Mesendoderm (in vitro differentiated cells): Measurements from ENCODE around the gene CEP85.

Source experiments
- DNase-seq: peaks from one replicate; pipeline ENCODE4 v3.0.0; 2013
- H2AK5ac ChIP-seq: 2 replicates; pipeline ENCODE4 v1.6.1; 2013; ENCODE audit warnings: low read length, inconsistent platforms
- H2BK120ac ChIP-seq: 2 replicates; pipeline ENCODE4 v1.6.1; 2013; ENCODE audit warnings: low read depth, mild to moderate bottlenecking, low read length, moderate library complexity, mixed read lengths
- H2BK15ac ChIP-seq: replicated peaks from 2 replicates; pipeline ENCODE4 v1.6.1; 2013; ENCODE audit warnings: low read depth, mild to moderate bottlenecking, moderate library complexity
- H2BK5ac ChIP-seq: 2 replicates; pipeline ENCODE4 v1.6.1; 2013; ENCODE audit warnings: low read length, inconsistent platforms
- H3K18ac ChIP-seq: 2 replicates; pipeline ENCODE4 v1.6.1; 2013; ENCODE audit warnings: mild to moderate bottlenecking, low read length, mixed read lengths
- H3K23ac ChIP-seq: one replicate; pipeline ENCODE4 v1.6.1; 2013; ENCODE audit warnings: low read length
- H3K27ac ChIP-seq: 2 replicates; pipeline ENCODE4 v1.5.1; 2013; ENCODE audit warnings: low read depth, mild to moderate bottlenecking, inconsistent platforms, low read length, moderate library complexity
- H3K27me3 ChIP-seq: 2 replicates; pipeline ENCODE4 v1.6.1; 2013; ENCODE audit warnings: low read length, control low read depth, mild to moderate bottlenecking, inconsistent platforms; ENCODE audit not compliant: insufficient read depth, poor library complexity
- H3K36me3 ChIP-seq: 2 replicates; pipeline ENCODE4 v1.6.1; 2013; ENCODE audit warnings: low read length, inconsistent platforms; ENCODE audit not compliant: control insufficient read depth, insufficient read depth
- H3K4ac ChIP-seq: one replicate; pipeline ENCODE4 v1.6.1; 2013; ENCODE audit warnings: low read depth, mild to moderate bottlenecking, low read length, moderate library complexity
- H3K4me1 ChIP-seq: 2 replicates; pipeline ENCODE4 v1.6.1; 2013; ENCODE audit warnings: low read depth, low read length, inconsistent platforms; ENCODE audit not compliant: control insufficient read depth
- H3K4me2 ChIP-seq: 2 replicates; pipeline ENCODE4 v1.6.1; 2013; ENCODE audit warnings: low read length
- H3K4me3 ChIP-seq: 2 replicates; pipeline ENCODE4 v1.5.1; 2013; ENCODE audit warnings: mild to moderate bottlenecking, low read length
- H3K56ac ChIP-seq: one replicate; pipeline ENCODE4 v1.6.1; 2013; ENCODE audit warnings: low read length
- H3K79me1 ChIP-seq: 2 replicates; pipeline ENCODE4 v1.6.1; 2013; ENCODE audit warnings: low read length, inconsistent platforms
- H3K79me2 ChIP-seq: 2 replicates; pipeline ENCODE4 v1.6.1; 2013; ENCODE audit warnings: mild to moderate bottlenecking, low read length; ENCODE audit not compliant: control insufficient read depth, insufficient read depth
- H3K9ac ChIP-seq: 2 replicates; pipeline ENCODE4 v1.6.1; 2013; ENCODE audit warnings: low read length, inconsistent platforms
- H4K5ac ChIP-seq: one replicate; pipeline ENCODE4 v1.6.1; 2013; ENCODE audit warnings: low read length
- H4K8ac ChIP-seq: one replicate; pipeline ENCODE4 v1.6.1; 2013; ENCODE audit warnings: low read depth, mild to moderate bottlenecking, control low read depth, low read length, moderate library complexity
- WGBS: extraction: QIAGEN DNeasy Blood & Tissue Kit; methylation state at CpG from one replicate; pipeline ENCODE4 v1.1.7; 2013; ENCODE audit warnings: low lambda C conversion rate, missing lambda C conversion rate; ENCODE audit not compliant: insufficient coverage; ENCODE audit errors: extremely low coverage; 5-methylcytosine and 5-hydroxymethylcytosine counted together

Gene CEP85

GRCh38 chr1:26295194-26296138 lies 61.5 kb downstream of the CEP85 start:
- Histone ChIP-seq H2BK5ac (no peak overlapping the region), H3K4ac (no peak overlapping the region), H3K4me2 (no peak overlapping the region), H3K4me1 (peaks cover 4% of the 10 kb centered on the region), H4K5ac (no peak overlapping the region), H2AK5ac (no peak overlapping the region), H2BK120ac (no peak overlapping the region), H3K9ac (no peak overlapping the region), H3K18ac (no peak overlapping the region), H3K36me3 (no peaks in the 10 kb centered on the region), H2BK15ac (no peak overlapping the region), H3K79me1 (no peaks in the 10 kb centered on the region), H3K23ac (no peak overlapping the region), H3K56ac (no peak overlapping the region), H3K27ac (no peak overlapping the region), H4K8ac (no peak overlapping the region), H3K27me3 (no peaks in the 10 kb centered on the region), H3K4me3 (no peak overlapping the region), H3K79me2 (no peaks in the 10 kb centered on the region)
- no peak for DNase-seq
- WGBS, result no CpG with 5 or more reads among the region's 22 CpGs

GRCh38 chr1:26296340-26297056 lies 62.5 kb downstream of the CEP85 start:
- no peak overlapping the region for H3K4ac ChIP-seq
- no peak for DNase-seq

GRCh38 chr1:26297057-26297790 lies 63.2 kb downstream of the CEP85 start:
- no peak overlapping the region for H4K8ac ChIP-seq
- H2BK15ac ChIP-seq, result no peak overlapping the region
- H3K27ac ChIP-seq, result no peak overlapping the region
- no peak for DNase-seq
- H3K27me3 ChIP-seq, result no peaks in the 10 kb centered on the region
- no peak overlapping the region for H3K4me2 ChIP-seq
- H2AK5ac ChIP-seq, result no peak overlapping the region
- WGBS, result no CpG with 5 or more reads among the region's 12 CpGs
- no peak overlapping the region for H2BK120ac ChIP-seq
- H3K56ac ChIP-seq, result no peak overlapping the region
- H3K18ac ChIP-seq, result no peak overlapping the region
- no peak overlapping the region for H2BK5ac ChIP-seq
- no peaks in the 10 kb centered on the region for H3K79me2 ChIP-seq
- H3K9ac ChIP-seq, result no peak overlapping the region
- H4K5ac ChIP-seq, result no peak overlapping the region
- H3K79me1 ChIP-seq, result no peaks in the 10 kb centered on the region
- no peaks in the 10 kb centered on the region for H3K4me1 ChIP-seq
- H3K4ac ChIP-seq, result no peak overlapping the region
- H3K23ac ChIP-seq, result no peak overlapping the region
- no peak overlapping the region for H3K4me3 ChIP-seq
- no peaks in the 10 kb centered on the region for H3K36me3 ChIP-seq

More at GRCh38 chr1:26296340-26297056, 62.5 kb downstream of the CEP85 start:
- no peaks in the 10 kb centered on the region for H3K79me2 ChIP-seq
- H3K4me1 ChIP-seq, result no peaks in the 10 kb centered on the region
- H3K9ac ChIP-seq, result no peak overlapping the region
- H2BK5ac ChIP-seq, result no peak overlapping the region
- WGBS, result no CpG with 5 or more reads among the region's 16 CpGs
- no peak overlapping the region for H3K18ac ChIP-seq
- H3K23ac ChIP-seq, result no peak overlapping the region
- H3K27me3 ChIP-seq, result no peaks in the 10 kb centered on the region
- no peak overlapping the region for H3K27ac ChIP-seq
- H2AK5ac ChIP-seq, result no peak overlapping the region
- no peak overlapping the region for H3K4me3 ChIP-seq
- no peak overlapping the region for H2BK15ac ChIP-seq
- no peak overlapping the region for H3K56ac ChIP-seq
- no peaks in the 10 kb centered on the region for H3K79me1 ChIP-seq
- H4K8ac ChIP-seq, result no peak overlapping the region
- H4K5ac ChIP-seq, result no peak overlapping the region
- H3K36me3 ChIP-seq, result no peaks in the 10 kb centered on the region
- H2BK120ac ChIP-seq, result no peak overlapping the region
- no peak overlapping the region for H3K4me2 ChIP-seq

- no peaks in the 10 kb centered on the region for H3K27me3 ChIP-seq
- no peak overlapping the region for H2BK5ac ChIP-seq
- H2AK5ac ChIP-seq, result no peak overlapping the region
- no peaks in the 10 kb centered on the region for H3K79me1 ChIP-seq
- no peak overlapping the region for H4K8ac ChIP-seq
- no peak overlapping the region for H3K4me3 ChIP-seq
- H3K36me3 ChIP-seq, result no peaks in the 10 kb centered on the region
- no peak overlapping the region for H3K4me2 ChIP-seq
- H2BK15ac ChIP-seq, result no peak overlapping the region
- no peaks in the 10 kb centered on the region for H3K79me2 ChIP-seq
- H3K18ac ChIP-seq, result no peak overlapping the region
- no peak overlapping the region for H2BK120ac ChIP-seq
- no peaks in the 10 kb centered on the region for H3K4me1 ChIP-seq
- H3K23ac ChIP-seq, result no peak overlapping the region
- H3K27ac ChIP-seq, result no peak overlapping the region
- H3K56ac ChIP-seq, result no peak overlapping the region
- no peak overlapping the region for H3K9ac ChIP-seq
- no peak overlapping the region for H4K5ac ChIP-seq
- DNase-seq, result no peak
- WGBS, result no CpG with 5 or more reads among the region's 6 CpGs
- no peak overlapping the region for H3K4ac ChIP-seq
Observed at GRCh38 chr1:26297791-26298124, 63.8 kb downstream of the CEP85 start.

- H2BK120ac ChIP-seq, result no peak overlapping the region
- no peak for DNase-seq
- H3K79me1 ChIP-seq, result no peaks in the 10 kb centered on the region
- H3K36me3 ChIP-seq, result no peaks in the 10 kb centered on the region
- H2BK5ac ChIP-seq, result no peak overlapping the region
- H3K23ac ChIP-seq, result no peak overlapping the region
- no peak overlapping the region for H2BK15ac ChIP-seq
- no peaks in the 10 kb centered on the region for H3K79me2 ChIP-seq
- no peaks in the 10 kb centered on the region for H3K27me3 ChIP-seq
- no peak overlapping the region for H3K9ac ChIP-seq
- H2AK5ac ChIP-seq, result no peak overlapping the region
- WGBS, result no CpG with 5 or more reads among the region's 11 CpGs
- peaks cover 4% of the 10 kb centered on the region for H3K4me1 ChIP-seq
- H4K8ac ChIP-seq, result no peak overlapping the region
- H3K4me3 ChIP-seq, result no peak overlapping the region
- no peak overlapping the region for H3K4ac ChIP-seq
- H3K27ac ChIP-seq, result no peak overlapping the region
- no peak overlapping the region for H4K5ac ChIP-seq
- H3K56ac ChIP-seq, result no peak overlapping the region
- no peak overlapping the region for H3K4me2 ChIP-seq
- no peak overlapping the region for H3K18ac ChIP-seq
Observed at GRCh38 chr1:26300578-26301275, 66.7 kb downstream of the CEP85 start.
